Activated naive CD4-positive, alpha-beta T cell treated with anti-CD3 and anti-CD28 coated beads, Interleukin-2, amount 50 U/mL, for 24 hours (primary cell): Measurements from ENCODE around the gene CXCL17.

Experiments
- H3K27ac Mint-ChIP-seq: one replicate; pipeline ENCODE4 v1.8.0; 2021; ENCODE audit warnings: mild to moderate bottlenecking, mixed read lengths
- H3K27me3 Mint-ChIP-seq: one replicate; pipeline ENCODE4 v1.8.0; 2021; ENCODE audit warnings: mixed read lengths
- H3K36me3 Mint-ChIP-seq: one replicate; pipeline ENCODE4 v1.8.0; 2021; ENCODE audit warnings: mixed read lengths
- H3K4me1 Mint-ChIP-seq: one replicate; pipeline ENCODE4 v1.8.0; 2021; ENCODE audit warnings: mixed read lengths
- H3K4me3 Mint-ChIP-seq: one replicate; pipeline ENCODE4 v1.8.0; 2021; ENCODE audit warnings: mild to moderate bottlenecking, mixed read lengths
- H3K9me3 Mint-ChIP-seq: one replicate; pipeline ENCODE4 v1.8.0; 2021; ENCODE audit warnings: mixed read lengths

The CXCL17 gene

DNA sequence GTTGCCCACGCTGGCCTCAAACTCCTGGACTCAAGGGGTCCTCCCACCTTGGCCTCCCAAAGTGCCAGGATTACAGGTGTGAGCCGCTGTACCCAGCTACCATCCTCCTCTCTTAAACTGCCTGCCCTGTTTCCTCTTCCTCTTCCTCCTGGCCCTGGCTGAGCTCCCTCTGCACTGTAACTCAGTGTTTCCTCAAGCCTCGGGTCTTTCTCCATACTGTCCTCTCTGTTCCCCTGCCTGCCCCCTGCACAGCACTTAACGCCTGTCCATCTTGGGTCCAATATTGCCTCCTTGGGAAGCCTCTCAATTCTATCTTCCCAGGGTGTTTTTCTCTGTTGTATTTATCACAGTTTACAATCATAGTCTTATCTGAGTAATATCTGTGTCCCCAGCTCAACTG lies 21.6 kb downstream of the CXCL17 start:
- H3K9me3 Mint-ChIP-seq = no peaks in the 10 kb centered on the region
- peak overlapping the region; percentile 65 for H3K27ac Mint-ChIP-seq
- H3K4me1 Mint-ChIP-seq = peaks cover 41% of the 10 kb centered on the region
- no peaks in the 10 kb centered on the region for H3K36me3 Mint-ChIP-seq
- H3K4me3 Mint-ChIP-seq = peak overlapping the region; percentile 37
- no peaks in the 10 kb centered on the region for H3K27me3 Mint-ChIP-seq

DNA sequence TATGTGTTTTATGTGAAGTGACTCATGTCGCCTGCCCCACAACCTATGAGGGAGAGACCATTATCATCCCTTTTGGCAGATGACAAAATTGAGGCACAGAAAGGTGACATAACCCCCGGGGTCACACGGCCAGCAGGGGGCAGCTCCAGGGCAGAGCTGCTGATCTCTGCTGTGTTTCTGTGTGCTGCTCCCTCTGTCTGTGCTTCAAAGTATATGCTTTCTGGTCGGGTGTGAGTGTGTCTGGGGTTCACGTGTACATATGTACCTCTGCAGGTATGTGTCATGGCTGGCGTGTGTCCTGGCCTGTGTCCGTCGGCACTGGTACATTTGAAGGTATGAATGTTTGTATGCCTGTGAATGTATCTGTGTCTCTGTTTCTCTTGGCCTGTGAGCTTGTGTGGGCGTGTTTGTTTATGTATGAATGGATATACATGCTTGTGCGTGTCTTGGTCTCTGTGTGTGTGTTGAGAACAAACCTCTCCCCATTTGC lies 22.6 kb downstream of the CXCL17 start:
- no peak overlapping the region for H3K27ac Mint-ChIP-seq
- no peaks in the 10 kb centered on the region for H3K27me3 Mint-ChIP-seq
- no peak overlapping the region for H3K4me3 Mint-ChIP-seq
- H3K4me1 Mint-ChIP-seq = peaks cover 41% of the 10 kb centered on the region
- H3K9me3 Mint-ChIP-seq = no peaks in the 10 kb centered on the region
- H3K36me3 Mint-ChIP-seq = no peaks in the 10 kb centered on the region

DNA sequence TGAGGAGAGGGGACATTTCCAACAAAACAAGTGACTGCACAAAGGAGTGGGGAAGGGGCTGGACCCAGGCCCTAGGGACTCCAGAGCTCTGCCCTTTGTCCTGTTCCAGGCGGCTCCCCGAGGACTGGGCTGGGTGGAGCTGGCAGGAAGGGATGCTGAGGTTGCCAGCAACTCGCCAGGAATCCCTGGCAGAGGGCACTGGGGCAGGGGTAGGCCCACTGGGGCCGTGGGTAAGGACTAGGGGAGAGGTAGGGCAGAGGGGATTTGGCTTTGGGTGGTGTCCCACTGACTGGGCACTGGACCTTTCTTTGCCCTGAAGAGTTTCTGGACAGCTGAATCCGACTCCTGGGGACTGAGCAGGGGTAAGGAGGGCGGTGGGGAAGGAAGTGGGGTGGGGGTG lies 23.4 kb downstream of the CXCL17 start:
- Mint-ChIP-seq H3K27me3 (no peaks in the 10 kb centered on the region), H3K27ac (no peak overlapping the region), H3K36me3 (no peaks in the 10 kb centered on the region), H3K4me1 (peaks cover 38% of the 10 kb centered on the region), H3K4me3 (no peak overlapping the region), H3K9me3 (no peaks in the 10 kb centered on the region)

DNA sequence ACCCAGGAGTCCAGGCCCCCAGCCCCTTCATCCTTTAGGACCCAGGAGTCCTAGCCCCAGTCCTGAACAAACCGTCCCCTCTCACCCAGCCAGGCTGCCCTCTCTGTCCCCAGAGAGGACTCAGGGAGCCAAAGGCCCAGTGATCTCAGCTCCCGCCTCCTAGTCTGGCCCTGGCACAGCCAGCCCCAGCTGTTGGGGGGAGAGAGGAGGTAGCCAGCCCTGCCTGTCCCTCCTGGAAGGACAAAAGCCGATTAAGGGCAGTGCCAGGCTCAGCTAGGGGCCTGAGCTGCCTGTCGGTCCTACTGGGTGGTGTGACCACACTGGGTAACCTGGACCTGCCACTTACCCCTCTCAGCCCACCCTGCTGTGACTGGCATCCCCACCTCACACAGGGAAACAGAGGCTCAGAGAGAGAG lies 30.1 kb downstream of the CXCL17 start:
- no peaks in the 10 kb centered on the region for H3K4me1 Mint-ChIP-seq
- H3K27me3 Mint-ChIP-seq = no peaks in the 10 kb centered on the region
- no peak overlapping the region for H3K27ac Mint-ChIP-seq
- no peaks in the 10 kb centered on the region for H3K9me3 Mint-ChIP-seq
- peaks cover 2% of the 10 kb centered on the region for H3K36me3 Mint-ChIP-seq
- no peak overlapping the region for H3K4me3 Mint-ChIP-seq

DNA sequence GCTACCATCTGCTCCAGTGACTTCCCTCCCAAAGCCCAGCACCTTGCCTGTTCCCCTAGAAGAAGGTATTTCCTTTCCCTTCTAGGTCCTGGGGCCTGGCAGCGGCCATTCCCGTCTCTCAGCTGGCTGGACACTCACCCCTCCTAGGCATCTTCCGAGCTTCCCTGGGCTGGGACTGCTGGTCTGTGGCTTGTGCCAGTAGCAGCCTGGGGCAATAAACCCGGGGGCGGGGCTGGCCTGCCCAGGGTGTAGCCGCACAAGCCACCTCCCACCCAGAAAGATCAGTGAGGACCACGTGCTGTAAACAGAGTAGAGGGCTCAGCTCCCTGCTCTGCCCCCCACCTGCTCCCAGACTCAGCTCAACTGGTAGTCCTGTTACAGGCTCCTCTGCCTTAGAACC lies 30.5 kb downstream of the CXCL17 start:
- H3K4me1 Mint-ChIP-seq = no peaks in the 10 kb centered on the region

DNA sequence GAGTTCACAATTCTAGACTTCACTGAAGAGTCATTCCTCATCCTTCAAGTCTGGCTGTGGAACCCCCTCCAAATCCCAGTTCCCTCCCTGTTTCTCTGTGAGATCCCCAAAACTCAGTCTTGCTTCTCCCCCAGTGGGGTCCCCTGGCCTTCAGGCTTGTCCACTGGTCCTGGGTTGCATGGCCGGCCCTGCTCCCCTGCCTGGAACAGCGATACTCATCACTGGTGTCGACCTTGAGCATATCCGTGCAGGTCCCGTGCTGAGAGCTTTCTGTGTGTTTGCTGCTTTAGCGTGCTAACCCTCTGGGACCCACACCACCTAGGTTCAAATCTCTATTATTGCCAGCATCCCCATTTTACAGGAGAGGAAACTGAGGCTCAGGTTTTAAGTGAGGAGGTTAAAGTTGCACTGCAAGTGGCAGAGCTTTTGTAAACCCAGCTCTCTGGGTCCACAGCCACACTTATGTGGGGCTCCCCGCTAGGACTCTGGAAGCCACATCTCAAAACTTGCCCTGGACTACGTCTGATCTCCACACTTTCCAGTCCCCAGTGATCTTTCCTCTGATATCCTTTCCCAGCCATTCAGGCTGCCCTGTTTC lies 31.1 kb downstream of the CXCL17 start:
- Mint-ChIP-seq H3K27ac (peak overlapping the region; percentile 43), H3K9me3 (no peaks in the 10 kb centered on the region), H3K4me3 (no peak overlapping the region), H3K27me3 (no peaks in the 10 kb centered on the region), H3K36me3 (peaks cover 2% of the 10 kb centered on the region), H3K4me1 (no peaks in the 10 kb centered on the region)

More for the DNA sequence above, 30.5 kb downstream of the CXCL17 start:
- H3K9me3 Mint-ChIP-seq = no peaks in the 10 kb centered on the region
- H3K27ac Mint-ChIP-seq = no peak overlapping the region
- peaks cover 2% of the 10 kb centered on the region for H3K36me3 Mint-ChIP-seq
- no peak overlapping the region for H3K4me3 Mint-ChIP-seq
- no peaks in the 10 kb centered on the region for H3K27me3 Mint-ChIP-seq

DNA sequence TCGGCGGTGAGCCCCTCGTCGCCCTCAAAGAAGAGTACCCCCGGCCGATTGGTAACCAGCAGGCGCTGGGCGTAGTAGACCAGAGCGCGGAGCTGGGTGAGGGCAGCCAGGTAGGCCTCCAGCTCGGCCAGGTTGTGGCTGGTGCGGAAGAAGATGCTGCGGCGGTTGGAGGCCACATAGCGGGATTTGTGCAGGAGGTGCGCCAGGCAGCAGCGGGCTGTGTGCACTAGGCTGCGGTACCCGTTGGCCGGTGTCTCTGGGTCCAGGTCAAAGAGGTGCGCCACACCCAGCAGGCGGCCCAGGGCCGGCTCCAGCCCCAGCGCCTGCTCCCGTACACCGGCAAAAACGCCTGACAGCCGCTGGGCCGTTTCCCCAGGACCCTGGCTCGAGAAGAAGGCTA lies 32.4 kb downstream of the CXCL17 start:
- no peak overlapping the region for H3K27ac Mint-ChIP-seq
- no peaks in the 10 kb centered on the region for H3K4me1 Mint-ChIP-seq
- no peaks in the 10 kb centered on the region for H3K9me3 Mint-ChIP-seq
- peaks cover 2% of the 10 kb centered on the region for H3K36me3 Mint-ChIP-seq
- H3K4me3 Mint-ChIP-seq = no peak overlapping the region
- no peaks in the 10 kb centered on the region for H3K27me3 Mint-ChIP-seq

DNA sequence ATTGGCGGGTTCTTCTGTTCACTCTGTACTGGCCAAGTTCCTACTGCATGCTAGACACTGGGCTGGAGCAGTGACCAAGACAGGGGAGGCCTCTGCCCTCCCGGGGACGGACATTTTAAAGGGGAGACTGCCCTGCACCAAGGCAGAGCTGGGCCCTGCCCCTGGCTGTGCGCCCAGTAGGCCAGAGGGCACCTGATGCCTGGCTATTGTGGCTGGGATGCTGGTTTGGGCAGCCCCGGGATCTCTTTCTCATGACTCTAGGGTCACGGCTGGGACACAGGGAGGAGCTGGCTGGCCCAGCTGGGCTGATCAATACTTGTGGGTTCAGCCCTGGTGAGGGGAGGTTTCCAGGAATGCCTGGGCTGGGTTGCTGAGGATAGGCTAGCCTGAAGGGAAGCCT lies 33.3 kb downstream of the CXCL17 start:
- no peaks in the 10 kb centered on the region for H3K27me3 Mint-ChIP-seq
- no peaks in the 10 kb centered on the region for H3K4me1 Mint-ChIP-seq
- no peaks in the 10 kb centered on the region for H3K9me3 Mint-ChIP-seq
- H3K27ac Mint-ChIP-seq = no peak overlapping the region
- H3K36me3 Mint-ChIP-seq = peaks cover 2% of the 10 kb centered on the region
- H3K4me3 Mint-ChIP-seq = no peak overlapping the region

DNA sequence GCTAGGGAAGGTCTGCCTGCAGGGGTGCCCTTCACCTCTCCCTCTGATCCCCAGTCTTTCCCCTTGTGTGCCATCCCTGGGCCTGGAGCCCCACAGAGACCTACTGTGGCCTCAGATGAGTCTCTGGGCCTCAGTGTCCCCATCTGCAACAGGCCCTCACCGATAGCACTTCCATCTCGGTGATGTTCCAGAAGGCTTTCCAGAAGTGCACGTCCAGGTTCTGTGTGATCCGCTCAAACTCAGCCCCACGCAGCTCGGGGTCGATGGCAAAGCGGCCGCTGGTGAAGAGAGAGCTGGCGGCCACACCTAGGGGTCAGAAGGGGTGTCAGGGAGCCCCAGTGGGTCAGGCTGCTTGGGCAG lies 35.0 kb downstream of the CXCL17 start:
- H3K4me3 Mint-ChIP-seq = no peak overlapping the region
- no peaks in the 10 kb centered on the region for H3K9me3 Mint-ChIP-seq
- no peaks in the 10 kb centered on the region for H3K27me3 Mint-ChIP-seq
- no peaks in the 10 kb centered on the region for H3K4me1 Mint-ChIP-seq
- H3K27ac Mint-ChIP-seq = no peak overlapping the region
- H3K36me3 Mint-ChIP-seq = no peaks in the 10 kb centered on the region

DNA sequence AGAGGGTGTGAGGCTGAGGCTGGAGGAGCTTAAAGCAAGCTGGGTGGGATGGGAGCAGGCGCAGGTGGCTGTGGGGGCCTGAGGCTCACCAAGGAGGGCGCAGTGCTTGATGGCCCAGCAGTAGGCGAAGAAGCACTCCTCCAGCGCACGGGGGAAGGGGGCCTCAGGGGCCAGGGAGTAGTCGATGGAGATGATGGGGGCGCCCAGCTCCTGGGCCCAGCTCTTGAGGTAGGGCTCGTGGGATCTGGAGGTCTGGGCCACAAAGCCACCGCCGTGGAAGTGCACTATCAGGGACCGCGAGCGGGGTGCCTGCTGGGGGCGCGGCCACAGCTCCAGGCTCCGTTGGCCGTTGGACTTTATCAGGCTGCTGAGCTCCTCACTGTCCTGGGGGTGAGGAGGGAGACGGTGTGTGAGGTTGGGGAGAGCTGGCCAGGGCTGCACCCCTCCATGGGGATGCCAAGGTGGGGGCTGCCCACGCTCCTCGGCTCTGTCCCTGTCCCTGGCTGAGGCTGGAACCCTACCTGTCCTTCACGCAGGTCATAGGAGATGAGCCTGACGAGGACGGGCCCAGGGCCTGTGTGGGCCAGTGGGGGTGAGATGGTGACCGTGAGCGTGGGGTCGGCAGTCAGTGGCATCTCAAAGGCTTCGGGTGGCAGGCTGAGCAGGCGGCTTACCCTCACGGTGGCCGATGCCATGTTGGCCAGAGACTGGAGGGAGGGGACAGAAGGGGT lies 35.5 kb downstream of the CXCL17 start:
- Mint-ChIP-seq H3K4me3 (no peak overlapping the region), H3K36me3 (no peaks in the 10 kb centered on the region), H3K9me3 (no peaks in the 10 kb centered on the region), H3K27me3 (no peaks in the 10 kb centered on the region), H3K4me1 (no peaks in the 10 kb centered on the region), H3K27ac (no peak overlapping the region)

DNA sequence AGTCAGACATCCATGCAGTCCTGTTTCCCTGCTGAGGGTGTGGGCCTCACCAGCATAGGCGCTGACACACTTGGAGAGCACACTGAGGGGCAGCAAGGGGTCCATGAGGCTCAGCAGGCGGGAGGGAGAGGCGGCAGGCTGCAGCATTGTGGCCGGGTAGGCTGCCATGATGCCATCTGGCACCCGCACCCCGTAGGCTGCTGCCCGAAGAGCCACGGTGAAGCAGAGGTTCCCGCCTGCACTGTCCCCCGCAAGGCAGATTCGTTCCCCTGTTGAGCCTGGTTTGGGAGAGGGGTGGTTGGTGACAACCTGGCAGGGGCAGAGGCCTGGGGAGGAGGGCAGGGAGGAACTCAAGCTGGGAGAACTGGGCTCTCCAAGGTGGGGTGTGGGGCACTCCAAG lies 36.6 kb downstream of the CXCL17 start:
- H3K36me3 Mint-ChIP-seq = no peaks in the 10 kb centered on the region
- no peaks in the 10 kb centered on the region for H3K27me3 Mint-ChIP-seq
- peaks cover 2% of the 10 kb centered on the region for H3K4me1 Mint-ChIP-seq
- H3K4me3 Mint-ChIP-seq = no peak overlapping the region
- H3K27ac Mint-ChIP-seq = no peak overlapping the region
- no peaks in the 10 kb centered on the region for H3K9me3 Mint-ChIP-seq

DNA sequence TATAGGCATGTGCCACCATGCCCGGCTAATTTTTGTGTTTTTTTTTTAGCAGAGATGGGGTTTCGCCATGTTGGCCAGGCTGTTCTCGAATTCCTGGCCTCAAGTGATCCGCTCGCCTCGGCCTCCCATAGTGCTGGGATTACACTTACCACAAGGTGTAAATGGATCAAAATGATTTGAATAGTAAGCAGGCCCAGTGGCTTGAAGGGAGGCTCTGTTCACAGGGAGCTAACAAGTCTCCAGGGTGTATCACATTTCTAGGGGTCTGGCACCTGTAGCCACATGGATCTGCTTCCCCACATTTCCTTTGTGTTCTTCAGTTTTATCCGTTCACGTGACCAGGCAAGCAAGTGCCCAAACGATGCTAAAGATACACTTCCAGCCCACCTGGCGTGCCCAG lies 39.2 kb downstream of the CXCL17 start:
- Mint-ChIP-seq H3K4me1 (peaks cover 11% of the 10 kb centered on the region), H3K27me3 (no peaks in the 10 kb centered on the region), H3K27ac (no peak overlapping the region), H3K4me3 (no peak overlapping the region), H3K36me3 (no peaks in the 10 kb centered on the region), H3K9me3 (no peaks in the 10 kb centered on the region)

DNA sequence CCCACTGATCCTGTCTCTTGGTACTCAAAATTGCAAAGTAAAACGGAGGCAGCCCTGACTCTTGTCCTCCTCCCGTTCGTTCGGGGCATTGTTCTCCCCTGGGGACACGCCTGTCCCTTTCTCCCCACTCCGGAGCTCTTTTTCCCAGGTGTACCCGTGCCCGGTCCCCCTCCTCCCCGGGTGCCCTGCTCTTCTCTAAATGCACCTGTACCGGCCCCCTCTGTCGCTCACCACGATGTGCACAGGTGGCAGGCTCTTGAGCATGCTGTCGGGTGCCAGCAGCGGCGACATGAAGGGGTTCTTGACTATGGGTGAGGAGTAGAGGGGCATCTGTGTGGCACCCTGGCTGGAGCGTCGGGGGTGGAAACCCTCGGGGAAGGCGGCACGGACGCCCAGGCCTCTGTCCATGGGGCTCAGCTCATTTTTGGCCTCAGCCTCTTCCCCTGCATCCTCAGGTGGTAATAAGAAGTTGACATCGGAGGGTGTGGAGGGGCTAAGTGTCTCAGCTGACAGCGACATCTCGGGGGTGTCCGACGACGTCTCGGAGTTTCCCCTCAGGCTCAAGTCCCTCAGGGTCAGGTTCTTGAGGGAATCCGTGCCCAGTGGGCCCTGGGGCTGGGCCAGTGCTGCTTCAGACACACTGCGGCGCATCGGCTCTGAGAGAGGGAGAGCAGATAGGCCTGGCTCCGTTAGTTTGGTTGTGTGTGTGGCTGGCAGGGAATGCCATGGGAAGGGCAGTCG lies 40.2 kb downstream of the CXCL17 start:
- Mint-ChIP-seq H3K36me3 (no peaks in the 10 kb centered on the region), H3K4me3 (peak overlapping the region; percentile 82), H3K4me1 (peaks cover 17% of the 10 kb centered on the region), H3K9me3 (no peaks in the 10 kb centered on the region), H3K27ac (no peak overlapping the region), H3K27me3 (no peaks in the 10 kb centered on the region)

DNA sequence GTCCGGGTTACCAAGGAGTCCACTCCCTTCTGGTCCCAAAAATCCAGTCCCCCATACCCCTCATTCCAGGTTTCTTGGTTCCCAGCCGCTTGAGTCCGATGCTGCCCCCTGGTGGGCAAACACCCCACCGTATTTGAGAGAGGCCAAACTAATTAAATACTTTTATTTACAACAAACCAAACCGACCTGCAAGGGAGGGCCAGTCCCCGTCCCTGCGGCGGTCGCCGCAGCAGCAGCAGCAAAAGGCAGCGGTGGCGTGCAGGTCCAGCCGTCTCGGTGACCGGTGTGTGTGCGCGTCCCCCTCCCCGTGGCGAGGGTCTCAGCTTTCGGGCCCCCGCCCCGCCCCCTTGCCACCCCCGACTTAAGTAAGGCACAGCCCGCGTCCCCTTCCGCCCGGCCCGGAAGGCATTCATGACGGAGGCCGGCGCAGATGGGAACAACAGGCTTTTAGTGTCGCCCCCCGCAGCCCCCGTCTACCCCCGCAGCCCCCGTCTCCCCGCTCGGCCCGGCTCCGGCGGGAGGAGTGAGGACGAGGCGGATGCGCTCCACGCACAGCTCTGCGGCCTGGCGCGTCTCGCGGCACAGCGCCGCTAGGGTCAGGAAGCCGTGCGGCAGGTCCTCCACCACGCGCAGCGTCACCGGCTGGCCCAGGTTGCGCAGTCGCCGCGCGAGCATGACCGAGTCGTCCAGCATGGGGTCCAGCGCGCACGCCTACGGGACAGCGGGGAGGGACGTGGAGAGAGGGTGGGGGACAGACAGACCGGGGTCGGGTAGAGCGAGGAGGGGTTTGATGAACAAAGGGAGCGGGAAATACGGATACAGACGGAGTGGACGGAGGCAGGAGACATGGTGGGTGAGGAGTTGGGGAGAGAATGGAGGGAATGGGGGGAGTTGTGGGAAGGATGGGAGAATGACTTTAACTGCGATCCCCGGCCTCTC lies 41.1 kb downstream of the CXCL17 start:
- Mint-ChIP-seq H3K27ac (peak overlapping the region; percentile 72), H3K4me1 (peaks cover 26% of the 10 kb centered on the region), H3K27me3 (no peaks in the 10 kb centered on the region), H3K9me3 (no peaks in the 10 kb centered on the region), H3K4me3 (peak overlapping the region; percentile 82), H3K36me3 (no peaks in the 10 kb centered on the region)

DNA sequence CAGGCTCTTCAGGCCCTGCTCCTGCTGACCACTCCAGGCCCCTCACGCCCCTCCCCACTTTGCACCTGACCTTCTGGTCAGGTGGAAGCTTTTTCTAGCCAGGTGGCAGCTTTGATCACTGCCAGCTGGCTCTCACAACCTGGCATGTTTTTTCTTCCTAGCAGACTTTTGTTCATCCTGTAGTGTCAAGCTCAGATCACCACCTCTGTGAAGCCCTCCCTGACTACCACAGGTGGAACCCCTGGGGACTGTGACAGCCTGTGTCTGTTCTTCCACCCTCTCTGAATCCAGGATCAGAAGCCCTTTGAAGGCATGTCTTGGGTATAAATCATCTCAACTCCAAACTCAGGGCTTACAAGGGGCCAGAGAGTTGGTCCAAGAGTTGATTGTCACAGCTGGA lies 42.3 kb downstream of the CXCL17 start:
- peaks cover 31% of the 10 kb centered on the region for H3K4me1 Mint-ChIP-seq

More for the DNA sequence above, 42.3 kb downstream of the CXCL17 start:
- Mint-ChIP-seq H3K4me3 (no peak overlapping the region), H3K27ac (no peak overlapping the region), H3K36me3 (no peaks in the 10 kb centered on the region), H3K27me3 (no peaks in the 10 kb centered on the region), H3K9me3 (no peaks in the 10 kb centered on the region)
